IPS-20b (cell line): ENCODE results near the gene PTP4A1.
"Not testable (repeated sequence)": the region's sequence is repeated elsewhere in the genome, so short reads cannot be mapped to it uniquely, and the experiment has no call there.

Experiments used
- H3K27ac ChIP-seq: one replicate; pipeline ENCODE4 v1.5.1; 2013; ENCODE audit warnings: low read length
- H3K27me3 ChIP-seq: 2 replicates; pipeline ENCODE4 v1.6.1; 2013; ENCODE audit warnings: mild to moderate bottlenecking, low read length, inconsistent platforms; ENCODE audit not compliant: insufficient read depth
- H3K36me3 ChIP-seq: 2 replicates; pipeline ENCODE4 v1.6.1; 2013; ENCODE audit warnings: low read depth, mild to moderate bottlenecking, inconsistent platforms, low read length, moderate library complexity; ENCODE audit not compliant: insufficient read depth
- H3K4me1 ChIP-seq: 2 replicates; pipeline ENCODE4 v1.6.1; 2013; ENCODE audit warnings: mild to moderate bottlenecking, control low read depth, inconsistent platforms, low read length, moderate library complexity; ENCODE audit not compliant: insufficient read depth
- H3K4me3 ChIP-seq: 2 replicates; pipeline ENCODE4 v1.5.1; 2013; ENCODE audit warnings: mild to moderate bottlenecking, low read length, inconsistent platforms
- H3K9ac ChIP-seq: 2 replicates; pipeline ENCODE4 v1.6.1; 2013; ENCODE audit warnings: low read depth, mild to moderate bottlenecking, inconsistent platforms, low read length, moderate library complexity
- H3K9me3 ChIP-seq: 2 replicates; pipeline ENCODE4 v1.6.1; 2013; ENCODE audit warnings: mild to moderate bottlenecking, low read depth, low read length, inconsistent platforms; ENCODE audit not compliant: insufficient read depth

The PTP4A1 gene

DNA sequence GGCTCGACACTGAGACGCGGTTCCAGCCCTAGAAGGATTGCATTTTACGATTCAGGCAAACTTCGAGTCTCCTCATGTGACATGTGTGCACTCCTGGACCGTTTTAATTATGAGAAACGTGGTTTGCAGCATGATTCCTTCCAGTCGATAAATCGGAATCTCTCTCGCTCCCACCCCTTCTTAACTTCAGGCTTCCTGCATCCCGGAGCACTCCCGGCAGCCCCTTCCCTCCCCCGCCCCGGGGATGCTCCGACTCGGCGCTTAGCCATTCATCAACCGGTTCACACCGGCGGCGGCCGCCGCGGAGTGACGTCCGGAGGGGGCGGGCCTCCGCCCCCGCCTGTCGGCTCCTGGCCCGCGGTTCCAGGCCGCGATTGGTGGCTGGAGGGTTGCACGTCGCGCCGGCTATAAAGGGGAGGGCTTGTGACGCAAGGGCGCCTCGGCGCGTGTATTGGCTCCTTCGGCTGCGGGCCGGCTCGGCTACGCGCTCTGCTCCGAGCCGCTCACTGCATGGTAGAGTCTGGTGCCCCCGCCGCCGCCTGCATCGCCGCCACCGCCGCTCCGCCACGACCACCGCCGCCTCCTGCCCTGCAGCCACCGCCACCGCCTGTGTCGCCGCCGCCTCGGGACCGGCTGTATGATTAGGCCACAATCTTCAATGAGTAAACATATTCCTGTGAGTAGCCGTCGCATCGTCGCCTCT lies at the start of gene PTP4A1, which contains the start of gene LOC128125822:
Gene PTP4A1 (plus strand): TSS at position 437 of the 703 bp plus-strand sequence. CDS start 4,401 bp downstream, outside the sequence.
Gene LOC128125822 (plus strand): TSS at position 437 of the 703 bp plus-strand sequence.
- Histone ChIP-seq H3K9ac (peak within 1 kb of the TSS; percentile 98), H3K4me1 (peaks cover 18% of the 10 kb centered on the region; the same call in 1 of the 2 replicates), H3K27ac (peak within 1 kb of the TSS; percentile 97)

GRCh38 chr6:63522911-63523287 lies 49.4 kb upstream of the PTP4A1 start:
- not testable (repeated sequence) for H3K4me1 ChIP-seq, H3K36me3 ChIP-seq, H3K9ac ChIP-seq, H3K9me3 ChIP-seq, H3K27me3 ChIP-seq, H3K27ac ChIP-seq, H3K4me3 ChIP-seq

More for the DNA sequence above, at the start of gene PTP4A1, which contains the start of gene LOC128125822:
- Histone ChIP-seq H3K9me3 (0 out of 2 replicates have a peak, but pooled peaks cover 3% of the 10 kb centered on the region), H3K36me3 (peaks cover 21% of the 10 kb centered on the region), H3K4me3 (peak within 1 kb of the TSS; percentile 99), H3K27me3 (peaks cover 18% of the 10 kb centered on the region)

GRCh38 chr6:63523630-63524029 lies 48.6 kb upstream of the PTP4A1 start:
- Histone ChIP-seq H3K4me3 (no peak overlapping the region), H3K9ac (no peak overlapping the region), H3K4me1 (no peaks in the 10 kb centered on the region), H3K27me3 (peaks cover 9% of the 10 kb centered on the region; the same call in 1 of the 2 replicates), H3K27ac (no peak overlapping the region), H3K36me3 (no peaks in the 10 kb centered on the region), H3K9me3 (no peaks in the 10 kb centered on the region)

DNA sequence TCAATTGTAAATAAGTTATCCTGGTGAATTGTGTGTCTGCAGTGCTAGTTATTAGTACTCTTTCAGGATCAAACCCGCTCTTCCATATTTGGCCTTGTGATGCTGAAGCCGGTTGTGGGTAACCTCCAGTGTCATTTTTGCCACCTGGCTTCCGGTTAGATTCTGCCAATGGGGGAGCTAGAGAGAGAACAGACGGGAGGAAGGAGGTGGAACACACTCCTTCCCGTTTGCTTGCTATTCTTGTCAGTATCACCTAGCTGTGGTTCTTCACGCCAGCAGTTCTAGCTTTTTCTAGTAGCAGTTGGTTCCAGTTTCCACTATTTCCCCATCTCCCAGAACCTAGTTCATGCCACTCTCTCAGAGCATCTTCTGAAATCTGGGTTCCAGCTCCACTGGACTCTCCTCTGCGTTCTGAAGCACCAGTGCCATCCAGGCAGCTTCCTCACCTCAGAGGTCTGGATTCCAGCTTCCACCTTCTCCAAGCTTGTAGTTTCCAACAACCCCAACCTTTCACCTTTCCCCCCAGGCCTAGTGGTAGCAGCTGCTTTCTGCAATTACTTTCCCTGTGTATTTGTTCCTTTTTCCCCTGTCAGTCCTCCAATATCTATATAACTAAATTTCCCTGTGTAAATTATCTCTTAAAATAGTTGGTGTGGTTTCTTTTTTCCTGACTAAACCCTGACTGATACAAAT lies 46.9 kb upstream of the PTP4A1 start:
- H3K4me1 ChIP-seq: no peaks in the 10 kb centered on the region
- no peaks in the 10 kb centered on the region for H3K36me3 ChIP-seq
- no peak overlapping the region for H3K27ac ChIP-seq
- no peak overlapping the region for H3K9ac ChIP-seq
- H3K27me3 ChIP-seq: peaks cover 19% of the 10 kb centered on the region; the same call in 1 of the 2 replicates
- H3K9me3 ChIP-seq: no peaks in the 10 kb centered on the region
- no peak overlapping the region for H3K4me3 ChIP-seq

GRCh38 chr6:63526931-63527330 lies 45.3 kb upstream of the PTP4A1 start:
- H3K4me3 ChIP-seq: no peak overlapping the region
- H3K9ac ChIP-seq: no peak overlapping the region
- no peak overlapping the region for H3K27ac ChIP-seq
- H3K4me1 ChIP-seq: no peaks in the 10 kb centered on the region
- H3K9me3 ChIP-seq: no peaks in the 10 kb centered on the region
- H3K27me3 ChIP-seq: peaks cover 28% of the 10 kb centered on the region; the same call in 1 of the 2 replicates
- H3K36me3 ChIP-seq: no peaks in the 10 kb centered on the region

DNA sequence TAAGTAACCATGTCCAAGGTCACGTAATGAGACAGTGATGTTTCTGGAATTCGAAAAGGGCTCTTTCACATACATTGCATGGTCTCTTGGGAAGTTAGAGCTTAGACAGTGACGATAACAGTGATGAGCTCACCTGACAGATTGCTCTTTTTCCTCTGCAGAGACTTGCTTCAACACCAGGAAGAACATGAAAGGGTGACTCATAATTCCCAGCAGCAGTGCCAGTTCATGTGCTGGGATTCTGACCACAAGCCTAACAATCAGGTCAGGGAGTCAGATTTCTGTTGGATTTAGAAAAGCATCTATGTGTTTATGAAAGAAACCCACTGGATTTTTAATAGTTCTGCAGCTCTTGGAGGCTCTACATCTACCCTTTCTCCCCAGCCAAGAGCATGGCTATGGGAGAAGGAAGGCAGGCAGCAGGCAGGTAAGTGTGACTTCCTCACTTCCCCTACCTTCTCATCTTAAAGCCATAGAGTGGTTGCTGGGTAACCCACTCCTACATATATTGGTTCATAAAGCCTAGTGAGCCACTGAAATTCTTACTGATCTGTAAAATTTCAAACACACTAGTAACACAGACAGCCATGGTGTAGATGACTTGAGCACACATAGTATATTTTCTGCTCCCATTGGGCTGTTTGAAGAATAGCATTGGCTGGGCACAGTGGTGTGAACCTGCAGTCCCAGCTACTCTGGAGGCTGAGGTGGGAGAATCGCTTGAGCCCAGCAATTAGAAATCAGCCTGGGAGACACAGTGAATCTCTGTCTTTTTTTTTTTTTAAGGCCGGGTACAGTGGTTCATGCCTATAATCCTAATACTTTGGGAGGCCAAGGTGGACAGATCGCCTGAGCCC lies 44.4 kb upstream of the PTP4A1 start:
- Histone ChIP-seq H3K9ac (no peak overlapping the region), H3K27me3 (peaks cover 36% of the 10 kb centered on the region; the same call in 1 of the 2 replicates), H3K4me3 (no peak overlapping the region), H3K9me3 (no peaks in the 10 kb centered on the region), H3K27ac (no peak overlapping the region), H3K36me3 (no peaks in the 10 kb centered on the region), H3K4me1 (no peaks in the 10 kb centered on the region)

DNA sequence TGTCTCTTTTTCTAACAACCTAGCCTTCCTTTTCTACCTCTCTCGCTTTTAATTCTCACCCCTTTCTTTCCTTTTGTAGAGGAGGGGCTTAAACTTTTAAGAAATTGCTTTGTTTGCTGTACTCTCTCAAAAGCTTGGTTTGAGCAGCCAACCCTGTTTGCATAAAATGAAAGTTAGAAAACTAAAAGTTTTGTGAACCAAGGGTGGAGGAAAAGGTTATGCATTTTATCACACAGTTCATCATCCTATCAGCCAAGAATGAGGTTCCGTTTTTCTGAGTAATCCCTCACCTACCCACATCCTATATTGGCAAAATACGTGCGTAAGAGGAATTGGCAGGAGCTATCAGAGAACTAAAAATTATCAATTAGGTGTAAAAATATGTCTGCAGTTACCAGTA lies 42.8 kb upstream of the PTP4A1 start:
- Histone ChIP-seq H3K27ac (no peak overlapping the region), H3K9ac (no peak overlapping the region), H3K9me3 (no peaks in the 10 kb centered on the region), H3K4me1 (no peaks in the 10 kb centered on the region), H3K4me3 (no peak overlapping the region), H3K36me3 (no peaks in the 10 kb centered on the region), H3K27me3 (peaks cover 52% of the 10 kb centered on the region; the same call in 1 of the 2 replicates)

GRCh38 chr6:63530182-63530581 lies 42.1 kb upstream of the PTP4A1 start:
- no peaks in the 10 kb centered on the region for H3K4me1 ChIP-seq
- no peak overlapping the region for H3K27ac ChIP-seq
- no peak overlapping the region for H3K4me3 ChIP-seq
- no peaks in the 10 kb centered on the region for H3K9me3 ChIP-seq
- H3K27me3 ChIP-seq: peaks cover 58% of the 10 kb centered on the region; the same call in 1 of the 2 replicates
- no peak overlapping the region for H3K9ac ChIP-seq
- H3K36me3 ChIP-seq: no peaks in the 10 kb centered on the region

- no peaks in the 10 kb centered on the region for H3K9me3 ChIP-seq
- H3K4me3 ChIP-seq: no peak overlapping the region
- H3K36me3 ChIP-seq: no peaks in the 10 kb centered on the region
- peaks cover 66% of the 10 kb centered on the region; the same call in 1 of the 2 replicates for H3K27me3 ChIP-seq
- H3K27ac ChIP-seq: no peak overlapping the region
- H3K4me1 ChIP-seq: no peaks in the 10 kb centered on the region
- H3K9ac ChIP-seq: no peak overlapping the region
Measured at GRCh38 chr6:63530991-63531390, 41.3 kb upstream of the PTP4A1 start.

- Histone ChIP-seq H3K27me3 (peaks cover 76% of the 10 kb centered on the region), H3K27ac (no peak overlapping the region)
Measured at GRCh38 chr6:63533026-63533425, 39.3 kb upstream of the PTP4A1 start.

GRCh38 chr6:63533952-63534351 lies 38.3 kb upstream of the PTP4A1 start:
- Histone ChIP-seq H3K9ac (no peak overlapping the region), H3K36me3 (no peaks in the 10 kb centered on the region), H3K27me3 (peaks cover 82% of the 10 kb centered on the region), H3K4me3 (no peak overlapping the region), H3K9me3 (no peaks in the 10 kb centered on the region), H3K27ac (no peak overlapping the region), H3K4me1 (no peaks in the 10 kb centered on the region)

More at GRCh38 chr6:63533026-63533425, 39.3 kb upstream of the PTP4A1 start:
- Histone ChIP-seq H3K9me3 (no peaks in the 10 kb centered on the region), H3K36me3 (no peaks in the 10 kb centered on the region), H3K9ac (no peak overlapping the region), H3K4me3 (no peak overlapping the region), H3K4me1 (no peaks in the 10 kb centered on the region)
